ENCODE results near the gene ZFP91. TPM values are rescaled to one million over a fixed set of nuclear protein-coding genes. Genes with fewer than 3 reads are reported as not detected.
A peak's percentile ranks its signal among the peaks of the same experiment; 100 is the strongest.

The ZFP91 gene
- total RNA-seq, 1 donor from 2014 or later = 44.0 TPM

GRCh38 chr11:58573451-58574104 is 5.3 kb upstream of the ZFP91 start:
- no peak for DNase-seq (ENCODE audit: low spot score)
- Mint-ChIP-seq H3K9me3 (ENCODE audit: low read depth) (no peaks in the 10 kb centered on the region), H3K4me1 (ENCODE audit: low read depth) (peaks cover 38% of the 10 kb centered on the region), H3K4me3 (ENCODE audit: unreplicated experiment) (no peak overlapping the region), H3K36me3 (ENCODE audit: low read depth) (peaks cover 10% of the 10 kb centered on the region), H3K27me3 (ENCODE audit: low read depth) (no peaks in the 10 kb centered on the region), H3K27ac (ENCODE audit: unreplicated experiment) (peak overlapping the region; percentile 84)
- no peak for TF ChIP-seq CTCF (IDR thresholded peaks at IDR 0.05)

GRCh38 chr11:58574881-58575280 is 4.0 kb upstream of the ZFP91 start:
- H3K4me1 Mint-ChIP-seq (ENCODE audit: low read depth) = peaks cover 39% of the 10 kb centered on the region
- no peak overlapping the region for H3K27ac Mint-ChIP-seq (ENCODE audit: unreplicated experiment)
- H3K9me3 Mint-ChIP-seq (ENCODE audit: low read depth) = no peaks in the 10 kb centered on the region
- TF ChIP-seq CTCF (IDR thresholded peaks at IDR 0.05) = no peak
- DNase-seq (ENCODE audit: low spot score) = no peak
- H3K4me3 Mint-ChIP-seq (ENCODE audit: unreplicated experiment) = no peak overlapping the region
- no peaks in the 10 kb centered on the region for H3K27me3 Mint-ChIP-seq (ENCODE audit: low read depth)
- peaks cover 2% of the 10 kb centered on the region for H3K36me3 Mint-ChIP-seq (ENCODE audit: low read depth)

- Mint-ChIP-seq H3K9me3 (ENCODE audit: low read depth) (no peaks in the 10 kb centered on the region), H3K4me1 (ENCODE audit: low read depth) (peaks cover 45% of the 10 kb centered on the region), H3K27ac (ENCODE audit: unreplicated experiment) (peak within 1 kb of the TSS; percentile 100), H3K27me3 (ENCODE audit: low read depth) (no peaks in the 10 kb centered on the region), H3K4me3 (ENCODE audit: unreplicated experiment) (no peak within 1 kb of the TSS), H3K36me3 (ENCODE audit: low read depth) (no peaks in the 10 kb centered on the region)
- TF ChIP-seq CTCF (IDR thresholded peaks at IDR 0.05) = no peak
- DNase-seq (ENCODE audit: low spot score) = no peak
Observed at GRCh38 chr11:58575377-58576020, 3.4 kb upstream of the ZFP91 start, which contains the start of gene LPXN. TSS of gene LPXN (minus strand) at chr11:58575856. CDS start at chr11:58575772, 84 bp downstream.

- H3K9me3 Mint-ChIP-seq (ENCODE audit: low read depth) = no peaks in the 10 kb centered on the region
- no peaks in the 10 kb centered on the region for H3K27me3 Mint-ChIP-seq (ENCODE audit: low read depth)
- DNase-seq (ENCODE audit: low spot score) = peak; percentile 38
- peaks cover 57% of the 10 kb centered on the region for H3K4me1 Mint-ChIP-seq (ENCODE audit: low read depth)
- H3K27ac Mint-ChIP-seq (ENCODE audit: unreplicated experiment) = peak overlapping the region; percentile 100
- H3K4me3 Mint-ChIP-seq (ENCODE audit: unreplicated experiment) = peak overlapping the region; percentile 97
- peak; percentile 80 for TF ChIP-seq CTCF (IDR thresholded peaks at IDR 0.05)
- H3K36me3 Mint-ChIP-seq (ENCODE audit: low read depth) = no peaks in the 10 kb centered on the region
Observed at GRCh38 chr11:58576887-58577471, 1.9 kb upstream of the ZFP91 start.

GRCh38 chr11:58577555-58578135 is 1.2 kb upstream of the ZFP91 start:
- Mint-ChIP-seq H3K4me1 (ENCODE audit: low read depth) (peaks cover 64% of the 10 kb centered on the region), H3K4me3 (ENCODE audit: unreplicated experiment) (peak overlapping the region; percentile 97), H3K36me3 (ENCODE audit: low read depth) (no peaks in the 10 kb centered on the region), H3K9me3 (ENCODE audit: low read depth) (no peaks in the 10 kb centered on the region), H3K27me3 (ENCODE audit: low read depth) (no peaks in the 10 kb centered on the region), H3K27ac (ENCODE audit: unreplicated experiment) (peak overlapping the region; percentile 100)
- peak; percentile 42 for DNase-seq (ENCODE audit: low spot score)
- no peak for TF ChIP-seq CTCF (IDR thresholded peaks at IDR 0.05)
